ENCODE results near the gene SLBP. TPM values are rescaled to one million over a fixed set of nuclear protein-coding genes. Genes with fewer than 3 reads are reported as not detected.

Gene SLBP
- total RNA-seq, 2 experiments from 2014 or later = 115 to 117 TPM

DNA sequence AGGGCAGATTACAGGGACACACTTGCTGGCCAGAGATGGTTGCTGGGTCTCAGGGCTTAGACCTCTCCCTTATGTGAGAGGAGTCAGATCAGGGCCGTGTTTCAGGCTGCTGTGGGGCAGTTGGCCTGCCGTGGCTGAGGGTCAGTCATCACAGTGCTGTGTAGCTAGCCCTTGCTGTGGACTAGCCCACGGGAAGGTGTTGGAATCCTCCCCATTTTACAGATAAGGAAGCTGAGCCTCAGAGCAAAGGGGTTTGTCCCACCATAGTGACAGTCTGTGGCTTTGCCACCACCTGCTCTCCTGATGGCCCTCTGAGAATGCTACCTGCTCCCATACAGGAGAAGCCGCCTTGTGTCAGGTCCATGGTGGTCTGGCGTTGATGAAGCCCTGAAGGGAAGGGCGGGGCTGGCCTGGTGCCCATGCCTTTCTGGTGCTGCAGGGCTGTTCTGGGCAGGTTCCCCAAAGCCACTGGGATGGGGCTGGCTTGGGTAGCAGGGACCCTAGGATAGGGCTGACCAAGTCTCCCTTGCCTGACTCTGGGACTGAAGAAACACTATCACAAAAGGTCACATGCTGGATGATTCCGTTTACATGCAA lies 25.6 kb downstream of the SLBP start:
- TF ChIP-seq, protein P1, sequence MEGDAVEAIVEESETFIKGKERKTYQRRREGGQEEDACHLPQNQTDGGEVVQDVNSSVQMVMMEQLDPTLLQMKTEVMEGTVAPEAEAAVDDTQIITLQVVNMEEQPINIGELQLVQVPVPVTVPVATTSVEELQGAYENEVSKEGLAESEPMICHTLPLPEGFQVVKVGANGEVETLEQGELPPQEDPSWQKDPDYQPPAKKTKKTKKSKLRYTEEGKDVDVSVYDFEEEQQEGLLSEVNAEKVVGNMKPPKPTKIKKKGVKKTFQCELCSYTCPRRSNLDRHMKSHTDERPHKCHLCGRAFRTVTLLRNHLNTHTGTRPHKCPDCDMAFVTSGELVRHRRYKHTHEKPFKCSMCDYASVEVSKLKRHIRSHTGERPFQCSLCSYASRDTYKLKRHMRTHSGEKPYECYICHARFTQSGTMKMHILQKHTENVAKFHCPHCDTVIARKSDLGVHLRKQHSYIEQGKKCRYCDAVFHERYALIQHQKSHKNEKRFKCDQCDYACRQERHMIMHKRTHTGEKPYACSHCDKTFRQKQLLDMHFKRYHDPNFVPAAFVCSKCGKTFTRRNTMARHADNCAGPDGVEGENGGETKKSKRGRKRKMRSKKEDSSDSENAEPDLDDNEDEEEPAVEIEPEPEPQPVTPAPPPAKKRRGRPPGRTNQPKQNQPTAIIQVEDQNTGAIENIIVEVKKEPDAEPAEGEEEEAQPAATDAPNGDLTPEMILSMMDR (IDR thresholded peaks at IDR 0.05) = no peak
- no peak for ATAC-seq
- no peak overlapping the region for H3K4me3 Mint-ChIP-seq
- H3K36me3 Mint-ChIP-seq (ENCODE audit: low read depth) = peaks cover 15% of the 10 kb centered on the region
- no peaks in the 10 kb centered on the region for H3K9me3 Mint-ChIP-seq
- H3K27ac Mint-ChIP-seq = peak overlapping the region; percentile 43
- no peaks in the 10 kb centered on the region for H3K27me3 Mint-ChIP-seq
- no peak for DNase-seq
- ChIA-PET CTCF (no interaction called here), POLR2A (no interaction called here)
- intact Hi-C loops (cut with micrococcal nuclease) = no loop called here
- peaks cover 11% of the 10 kb centered on the region for H3K4me1 Mint-ChIP-seq (ENCODE audit: low read depth)

DNA sequence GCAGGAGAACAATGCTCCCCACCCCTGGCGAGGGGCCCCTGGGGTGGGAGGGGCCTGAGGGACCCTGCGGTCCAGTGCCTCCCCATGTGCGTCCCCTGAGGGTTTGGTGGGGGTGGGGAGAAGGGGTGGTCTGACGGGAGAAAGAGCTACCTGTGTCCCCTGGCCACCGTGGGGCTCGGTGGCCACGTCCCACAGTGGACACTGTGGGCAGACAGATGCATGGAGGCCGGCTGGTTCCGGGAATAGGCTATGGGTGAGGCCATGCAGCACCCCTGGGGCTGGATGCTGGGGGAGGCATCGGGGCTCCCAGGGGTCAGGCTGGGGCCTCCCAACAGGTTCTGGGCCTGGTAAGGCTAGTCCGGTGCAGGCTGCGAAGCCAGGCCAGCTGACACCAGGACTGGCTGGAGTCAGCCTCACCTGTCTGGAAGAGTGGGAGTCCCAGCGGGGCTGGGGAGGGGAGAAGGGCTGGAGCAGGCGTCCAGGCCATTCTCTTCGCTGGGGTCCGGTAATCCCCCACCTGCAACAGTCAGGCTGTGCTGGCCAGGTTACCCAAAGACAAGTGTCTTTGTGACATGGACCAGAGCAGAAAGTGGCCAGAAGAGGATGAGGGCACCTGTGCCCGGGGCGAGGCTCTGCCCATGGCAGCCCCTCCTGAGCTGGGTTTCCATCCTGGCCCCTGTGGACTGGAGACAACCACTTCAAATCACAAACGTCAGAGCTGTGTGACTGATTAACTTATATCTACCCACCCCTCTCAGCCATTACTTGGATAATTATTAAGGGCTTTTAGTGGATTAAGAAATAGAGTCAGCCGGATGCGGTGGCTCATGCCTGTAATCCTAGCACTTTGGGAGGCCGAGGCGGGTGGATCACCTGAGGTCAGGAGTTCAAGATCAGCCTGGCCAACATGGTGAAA lies 26.6 kb downstream of the SLBP start:
- TF ChIP-seq, protein P1 (IDR thresholded peaks at IDR 0.05) = no peak
- peaks cover 11% of the 10 kb centered on the region for H3K4me1 Mint-ChIP-seq (ENCODE audit: low read depth)
- no peak overlapping the region for H3K27ac Mint-ChIP-seq
- H3K9me3 Mint-ChIP-seq = no peaks in the 10 kb centered on the region
- intact Hi-C loops (cut with micrococcal nuclease) = no loop called here
- ChIA-PET POLR2A (interaction anchor here (0.8 to 1.0 kb wide), 2 partner anchors 27 to 38 kb away, joined by 3 read pairs; partner anchors contain the start of gene SLBP), CTCF (no interaction called here)
- no peak for DNase-seq
- no peak overlapping the region for H3K4me3 Mint-ChIP-seq
- peaks cover 5% of the 10 kb centered on the region for H3K36me3 Mint-ChIP-seq (ENCODE audit: low read depth)
- no peaks in the 10 kb centered on the region for H3K27me3 Mint-ChIP-seq
- ATAC-seq = no peak

DNA sequence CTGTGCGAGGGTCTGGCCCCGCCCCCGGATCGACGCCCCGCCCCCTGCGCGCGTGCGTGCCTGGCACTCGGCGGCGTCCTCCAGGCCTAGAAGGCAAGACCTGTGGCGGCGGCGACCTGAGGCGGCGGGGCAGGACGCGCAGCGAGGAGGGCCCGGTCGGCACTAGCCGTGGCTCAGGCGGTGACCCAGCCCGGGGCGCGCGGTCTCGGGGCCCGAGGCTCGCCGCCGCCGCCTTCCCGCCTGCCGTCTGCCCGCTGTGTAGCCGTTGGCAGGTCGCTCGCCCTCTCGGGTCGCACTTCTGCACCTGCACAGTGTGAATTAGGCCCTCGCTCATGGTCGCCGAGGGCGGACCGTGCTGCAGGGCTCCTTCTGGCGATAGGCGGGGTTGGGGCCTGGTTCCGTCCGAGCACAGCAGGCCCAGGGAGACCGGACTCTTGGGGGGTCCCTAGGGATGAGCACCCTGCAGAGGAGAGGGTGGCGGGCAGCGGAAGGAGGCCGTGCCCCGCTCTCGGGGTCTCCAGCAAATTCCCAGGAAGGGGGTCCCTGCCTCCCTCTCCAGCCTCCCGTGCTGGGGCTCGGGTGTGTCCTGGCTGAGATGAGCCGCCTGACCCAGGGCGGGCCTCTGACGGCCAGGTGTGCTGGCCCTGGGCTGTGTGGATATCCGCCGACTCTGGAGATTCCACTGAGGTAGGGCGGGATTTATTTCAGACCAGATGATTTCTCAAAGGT lies 27.4 kb downstream of the SLBP start:
- Mint-ChIP-seq H3K9me3 (no peaks in the 10 kb centered on the region), H3K36me3 (ENCODE audit: low read depth) (peaks cover 2% of the 10 kb centered on the region), H3K27ac (no peak overlapping the region), H3K4me3 (peak overlapping the region; percentile 37), H3K27me3 (no peaks in the 10 kb centered on the region), H3K4me1 (ENCODE audit: low read depth) (peaks cover 11% of the 10 kb centered on the region)
- no peak for ATAC-seq
- ChIA-PET POLR2A (interaction anchor here (0.8 kb wide), 1 partner anchor 39 kb away, joined by 3 read pairs; no protein-coding TSS in a partner anchor), CTCF (interaction anchor here (2.9 kb wide), 1 partner anchor 9 kb away, joined by 20 read pairs; no protein-coding TSS in a partner anchor)
- peak; percentile 96 for DNase-seq
- TF ChIP-seq, protein P1 (IDR thresholded peaks at IDR 0.05) = no peak
- intact Hi-C loops (cut with micrococcal nuclease) = no loop called here

DNA sequence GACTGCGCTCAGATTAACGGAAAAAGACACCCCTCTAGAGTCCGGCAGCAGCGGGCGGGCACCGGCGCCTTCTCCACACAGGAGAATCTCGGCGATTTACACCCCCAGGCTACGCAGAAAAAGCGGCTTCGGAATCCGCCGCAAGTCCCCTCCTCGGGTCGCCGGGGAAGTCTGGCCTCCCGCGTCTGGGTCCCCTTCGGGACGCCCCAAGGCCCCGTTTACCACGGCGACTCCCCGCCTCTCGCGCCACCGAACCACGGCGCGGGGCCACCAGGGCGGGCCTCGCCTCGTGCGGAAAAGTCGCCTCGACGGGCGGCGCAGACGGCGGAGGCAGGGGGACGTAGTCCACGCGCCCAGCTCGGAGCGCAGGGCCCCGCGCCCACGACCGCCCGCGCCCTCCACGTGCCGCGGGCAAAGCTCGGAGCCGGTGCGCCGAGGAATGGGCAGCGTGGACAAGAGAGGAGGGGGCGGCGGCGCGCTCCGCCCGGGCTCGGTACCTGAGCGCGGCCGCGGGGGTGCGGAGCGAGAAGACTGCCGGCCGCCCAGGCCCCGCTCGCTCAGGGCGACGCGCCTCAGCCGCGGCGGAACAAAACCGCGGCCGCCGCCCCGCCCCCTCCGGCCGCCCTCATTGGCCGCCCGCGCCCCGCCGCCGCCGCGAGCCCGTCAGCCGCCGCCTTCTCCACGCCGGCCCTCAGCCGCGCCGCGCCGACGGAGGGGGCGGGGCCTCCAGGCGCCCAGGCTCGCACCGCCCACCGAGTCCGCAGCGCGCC lies 28.2 kb downstream of the SLBP start, which contains the start of gene FAM53A:
FAM53A (minus strand) TSS at position 578 of the 770 bp plus-strand sequence. CDS start 15,572 bp downstream, outside the sequence.
- DNase-seq (peak; percentile 42), ATAC-seq (peak; percentile 96)
- H3K27ac Mint-ChIP-seq = peak within 1 kb of the TSS; percentile 69
- TF ChIP-seq, protein P1 (IDR thresholded peaks at IDR 0.05) = no peak
- H3K4me1 Mint-ChIP-seq (ENCODE audit: low read depth) = peaks cover 11% of the 10 kb centered on the region
- intact Hi-C loops (cut with micrococcal nuclease) = no loop called here
- ChIA-PET CTCF (interaction anchor here (1.2 to 2.9 kb wide), 3 partner anchors 10 to 46 kb away, joined by 5 to 20 read pairs (median 6); no protein-coding TSS in a partner anchor), POLR2A (interaction anchor here (0.6 to 1.7 kb wide), 2 partner anchors 37 to 910 kb away, joined by 3 to 5 read pairs; partner anchors contain the start of genes TACC3 and TMEM129)
- H3K36me3 Mint-ChIP-seq (ENCODE audit: low read depth) = no peaks in the 10 kb centered on the region
- H3K4me3 Mint-ChIP-seq = peak within 1 kb of the TSS; percentile 76
- no peaks in the 10 kb centered on the region for H3K9me3 Mint-ChIP-seq
- no peaks in the 10 kb centered on the region for H3K27me3 Mint-ChIP-seq

Measured in activated CD8-positive, alpha-beta T cell treated with anti-CD3 and anti-CD28 coated beads for 36 hours (primary cell).